ENCODE measurements around the gene TXNRD2. TPM values are rescaled to one million over a fixed set of nuclear protein-coding genes. Genes with fewer than 3 reads are reported as not detected.
"Not testable (repeated sequence)": the region's sequence is repeated elsewhere in the genome, so short reads cannot be mapped to it uniquely, and the experiment has no call there.

The TXNRD2 gene
- total RNA-seq, 2 experiments from 2014 or later, result 24.9 to 29.2 TPM

- ChIA-PET POLR2A (no interaction called here), CTCF (no interaction called here)
Observed at GRCh38 chr22:19845054-19845722, 96.4 kb downstream of the TXNRD2 start.

- CTCF ChIA-PET, result no interaction called here
Observed at GRCh38 chr22:19844377-19845053, 97.1 kb downstream of the TXNRD2 start.

GRCh38 chr22:19843857-19844376 lies 97.7 kb downstream of the TXNRD2 start:
- POLR2A ChIA-PET, result no interaction called here
- CTCF ChIA-PET, result no interaction called here

More at GRCh38 chr22:19844377-19845053, 97.1 kb downstream of the TXNRD2 start:
- POLR2A ChIA-PET, result no interaction called here

GRCh38 chr22:19843107-19843856 lies 98.3 kb downstream of the TXNRD2 start:
- ChIA-PET POLR2A (no interaction called here), CTCF (no interaction called here)

- POLR2A ChIA-PET, result no interaction called here
- CTCF ChIA-PET, result no interaction called here
Observed at GRCh38 chr22:19842393-19843106, 99.1 kb downstream of the TXNRD2 start.

- ChIA-PET CTCF (no interaction called here), POLR2A (no interaction called here)
Observed at GRCh38 chr22:19841641-19842392, 99.8 kb downstream of the TXNRD2 start.

- ChIA-PET POLR2A (no interaction called here), CTCF (interaction anchor here (0.8 kb wide), 1 partner anchor 69 kb away, joined by 4 read pairs; no protein-coding TSS in a partner anchor)
Observed at GRCh38 chr22:19840955-19841640, 100.5 kb downstream of the TXNRD2 start.

GRCh38 chr22:19840059-19840458 lies 101.6 kb downstream of the TXNRD2 start:
- ChIA-PET POLR2A (no interaction called here), CTCF (no interaction called here)

GRCh38 chr22:19837915-19838314 lies 103.7 kb downstream of the TXNRD2 start:
- ChIA-PET POLR2A (no interaction called here), CTCF (no interaction called here)

GRCh38 chr22:19836512-19836911 lies 105.1 kb downstream of the TXNRD2 start:
- ChIA-PET POLR2A (interaction anchor here (0.5 kb wide), 1 partner anchor 122 kb away, joined by 4 read pairs; no protein-coding TSS in a partner anchor), CTCF (no interaction called here)

GRCh38 chr22:19834599-19834998 lies 107.0 kb downstream of the TXNRD2 start:
- CTCF ChIA-PET, result no interaction called here
- POLR2A ChIA-PET, result no interaction called here

- CTCF ChIA-PET, result interaction anchor here (1.7 kb wide), 1 partner anchor 77 kb away, joined by 5 read pairs; no protein-coding TSS in a partner anchor
- POLR2A ChIA-PET, result not testable (repeated sequence)
Observed at GRCh38 chr22:19833327-19833726, 108.3 kb downstream of the TXNRD2 start.

GRCh38 chr22:19832476-19833108 lies 109.0 kb downstream of the TXNRD2 start:
- ChIA-PET CTCF (interaction anchor here (0.6 to 1.7 kb wide), 3 partner anchors 16 to 78 kb away, joined by 3 to 6 read pairs (median 5); no protein-coding TSS in a partner anchor), POLR2A (interaction anchor here (0.9 kb wide), 1 partner anchor 60 kb away, joined by 3 read pairs; no protein-coding TSS in a partner anchor)

- ChIA-PET POLR2A (interaction anchor here (0.9 kb wide), 1 partner anchor 60 kb away, joined by 3 read pairs; no protein-coding TSS in a partner anchor), CTCF (interaction anchor here (1.2 to 1.7 kb wide), 2 partner anchors 20 to 78 kb away, joined by 5 to 6 read pairs; no protein-coding TSS in a partner anchor)
Observed at GRCh38 chr22:19831979-19832378, 109.6 kb downstream of the TXNRD2 start.

GRCh38 chr22:19831016-19831415 lies 110.6 kb downstream of the TXNRD2 start:
- POLR2A ChIA-PET, result no interaction called here
- CTCF ChIA-PET, result no interaction called here

GRCh38 chr22:19828035-19828401 lies 113.6 kb downstream of the TXNRD2 start:
- ChIA-PET POLR2A (interaction anchor here (0.6 kb wide), 1 partner anchor 590 kb away, joined by 3 read pairs; no protein-coding TSS in a partner anchor), CTCF (no interaction called here)

GRCh38 chr22:19827341-19828034 lies 114.1 kb downstream of the TXNRD2 start:
- CTCF ChIA-PET, result no interaction called here

More at GRCh38 chr22:19827341-19828034, 114.1 kb downstream of the TXNRD2 start:
- POLR2A ChIA-PET, result interaction anchor here (0.6 kb wide), 1 partner anchor 591 kb away, joined by 3 read pairs; no protein-coding TSS in a partner anchor
